Measurements from ENCODE around the gene CHST12. TPM values are rescaled to one million over a fixed set of nuclear protein-coding genes. Genes with fewer than 3 reads are reported as not detected.
A peak's percentile ranks its signal among the peaks of the same experiment; 100 is the strongest.

Gene CHST12
- total and polyA plus RNA-seq, 12 donors, result 2.5 to 31.2 (median 19.4) TPM

DNA sequence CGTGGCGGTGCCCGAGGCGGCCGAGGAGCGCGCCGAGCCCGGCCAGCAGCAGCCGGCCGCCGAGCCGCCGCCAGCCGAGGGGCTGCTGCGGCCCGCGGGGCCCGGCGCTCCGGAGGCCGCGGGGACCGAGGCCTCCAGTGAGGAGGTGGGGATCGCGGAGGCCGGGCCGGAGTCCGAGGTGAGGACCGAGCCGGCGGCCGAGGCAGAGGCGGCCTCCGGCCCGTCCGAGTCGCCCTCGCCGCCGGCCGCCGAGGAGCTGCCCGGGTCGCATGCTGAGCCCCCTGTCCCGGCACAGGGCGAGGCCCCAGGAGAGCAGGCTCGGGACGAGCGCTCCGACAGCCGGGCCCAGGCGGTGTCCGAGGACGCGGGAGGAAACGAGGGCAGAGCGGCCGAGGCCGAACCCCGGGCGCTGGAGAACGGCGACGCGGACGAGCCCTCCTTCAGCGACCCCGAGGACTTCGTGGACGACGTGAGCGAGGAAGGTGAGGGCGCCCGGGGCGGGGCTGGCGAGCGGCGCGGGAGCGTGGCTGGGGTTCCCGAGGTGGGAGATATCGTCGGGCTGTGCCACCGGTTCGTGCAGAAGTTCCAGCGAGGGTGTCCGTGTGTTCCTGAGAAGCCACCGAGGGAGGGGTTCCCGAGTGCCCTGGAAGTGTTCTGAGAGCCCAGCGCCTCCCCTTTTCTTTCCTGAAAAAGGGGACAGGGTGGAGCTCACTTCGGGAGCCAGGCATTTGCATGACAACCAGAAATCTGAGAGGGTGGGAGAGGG, 48.3 kb upstream of the CHST12 start:
- Histone ChIP-seq H3K4me3 (peak overlapping the region; percentile 61 to 94 (median 80)), H3K9me3 (replicated peaks in 1 of 3) (no peaks in the 10 kb centered on the region), H3K27me3 (no peaks in the 10 kb centered on the region), H3K27ac (peak overlapping the region in 4 of 5 donors; percentile 66 to 100 (median 96)), H3K4me1 (replicated peaks in 1 of 2) (peaks cover 25 to 47% of the 10 kb centered on the region in 2 donors), H3K36me3 (replicated peaks in 1 of 2) (no peaks in the 10 kb centered on the region)
- peak in 3 of 7 donors; percentile 18 to 29 (median 29) for DNase-seq
- TF ChIP-seq, protein P1, sequence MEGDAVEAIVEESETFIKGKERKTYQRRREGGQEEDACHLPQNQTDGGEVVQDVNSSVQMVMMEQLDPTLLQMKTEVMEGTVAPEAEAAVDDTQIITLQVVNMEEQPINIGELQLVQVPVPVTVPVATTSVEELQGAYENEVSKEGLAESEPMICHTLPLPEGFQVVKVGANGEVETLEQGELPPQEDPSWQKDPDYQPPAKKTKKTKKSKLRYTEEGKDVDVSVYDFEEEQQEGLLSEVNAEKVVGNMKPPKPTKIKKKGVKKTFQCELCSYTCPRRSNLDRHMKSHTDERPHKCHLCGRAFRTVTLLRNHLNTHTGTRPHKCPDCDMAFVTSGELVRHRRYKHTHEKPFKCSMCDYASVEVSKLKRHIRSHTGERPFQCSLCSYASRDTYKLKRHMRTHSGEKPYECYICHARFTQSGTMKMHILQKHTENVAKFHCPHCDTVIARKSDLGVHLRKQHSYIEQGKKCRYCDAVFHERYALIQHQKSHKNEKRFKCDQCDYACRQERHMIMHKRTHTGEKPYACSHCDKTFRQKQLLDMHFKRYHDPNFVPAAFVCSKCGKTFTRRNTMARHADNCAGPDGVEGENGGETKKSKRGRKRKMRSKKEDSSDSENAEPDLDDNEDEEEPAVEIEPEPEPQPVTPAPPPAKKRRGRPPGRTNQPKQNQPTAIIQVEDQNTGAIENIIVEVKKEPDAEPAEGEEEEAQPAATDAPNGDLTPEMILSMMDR (IDR thresholded peaks at IDR 0.05), result no peak
- peak in 1 of 2 donors; percentile 10 for TF ChIP-seq POLR2A (IDR thresholded peaks at IDR 0.05)
- 0% methylated on average over 13 to 92 of the region's 92 CpGs; no CpG with 5 or more reads in 1 of the 4 donors for WGBS, 4 donors
- intact Hi-C loops (cut with DNase I), result loop anchor here (5.0 to 10.0 kb wide), 3 partner anchors 47 to 780 kb away; partner anchors contain the start of genes CHST12 (in 1 of the 2), MRM2 (in 1 of the 2), NUDT1 (in 1 of the 2) and PSMG3 (in 1 of the 2)

DNA sequence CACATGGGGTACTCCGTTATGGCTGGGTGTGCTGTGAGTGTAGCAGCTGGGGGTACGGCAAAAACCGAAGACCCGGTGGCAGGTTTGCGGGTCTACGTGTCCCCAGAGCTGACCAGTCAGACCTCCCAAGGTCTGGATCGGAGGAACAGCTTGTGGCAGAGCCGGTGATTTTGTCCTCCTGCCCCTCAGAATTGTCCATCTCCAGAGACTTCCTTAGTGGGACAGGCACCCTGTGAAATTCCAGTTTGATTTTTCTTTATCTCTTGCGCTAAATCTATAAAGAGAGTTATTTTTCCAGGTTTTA, 47.8 kb upstream of the CHST12 start:
- H3K36me3 ChIP-seq (replicated peaks in 1 of 2), result no peaks in the 10 kb centered on the region
- no peak for TF ChIP-seq POLR2A (IDR thresholded peaks at IDR 0.05)
- TF ChIP-seq, protein P1 (IDR thresholded peaks at IDR 0.05), result no peak
- H3K4me3 ChIP-seq, result peak overlapping the region in 3 of 4 donors; percentile 61 to 94 (median 83)
- no peaks in the 10 kb centered on the region for H3K27me3 ChIP-seq
- WGBS, 4 donors, result 3 to 5% (median 4%) methylated on average over 7 to 9 of the region's 9 CpGs
- peaks cover 25 to 51% of the 10 kb centered on the region in 2 donors for H3K4me1 ChIP-seq (replicated peaks in 1 of 2)
- no peak for DNase-seq
- peak overlapping the region in 2 of 5 donors; percentile 23 to 96 for H3K27ac ChIP-seq
- intact Hi-C loops (cut with DNase I), result loop anchor here (5.0 to 10.0 kb wide), 3 partner anchors 47 to 781 kb away; partner anchors contain the start of genes CHST12 (in 1 of the 2), MRM2 (in 1 of the 2), NUDT1 (in 1 of the 2) and PSMG3 (in 1 of the 2)
- no peaks in the 10 kb centered on the region for H3K9me3 ChIP-seq (replicated peaks in 1 of 3)

DNA sequence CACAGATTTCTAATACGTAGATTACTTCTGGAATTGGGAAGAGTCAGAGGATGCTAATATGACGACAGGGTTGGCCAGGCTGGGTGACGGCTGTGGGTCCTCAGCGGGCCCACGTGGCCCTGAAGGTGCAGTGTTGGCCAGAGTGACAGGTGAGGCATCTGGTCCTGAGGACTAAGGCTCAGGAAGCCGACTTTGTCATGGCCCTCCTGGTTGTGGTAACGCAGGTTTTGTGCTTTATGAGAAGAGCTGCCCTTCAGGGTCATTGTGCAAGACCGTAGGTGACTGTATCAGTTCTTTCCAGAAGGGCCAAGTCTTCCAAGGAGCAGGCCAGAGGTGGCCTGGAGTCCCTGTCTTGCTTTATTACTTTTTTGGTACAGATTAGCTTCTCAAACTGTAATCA, 46.2 kb upstream of the CHST12 start:
- Histone ChIP-seq H3K4me3 (no peak overlapping the region), H3K9me3 (replicated peaks in 1 of 3) (no peaks in the 10 kb centered on the region), H3K27me3 (no peaks in the 10 kb centered on the region), H3K36me3 (replicated peaks in 1 of 2) (peaks cover 0 to 14% of the 10 kb centered on the region in 2 donors), H3K4me1 (replicated peaks in 1 of 2) (peaks cover 25 to 56% of the 10 kb centered on the region in 2 donors), H3K27ac (no peak overlapping the region)
- intact Hi-C loops (cut with DNase I), result loop anchor here (5.0 to 10.0 kb wide), 3 partner anchors 45 to 782 kb away; partner anchors contain the start of genes CHST12 (in 1 of the 2), MRM2 (in 1 of the 2), NUDT1 (in 1 of the 2) and PSMG3 (in 1 of the 2)
- DNase-seq, result peak in 3 of 7 donors; percentile 24 to 33 (median 28)
- TF ChIP-seq, protein P1 (IDR thresholded peaks at IDR 0.05), result no peak
- TF ChIP-seq POLR2A (IDR thresholded peaks at IDR 0.05), result no peak
- 44 to 67% (median 60%) methylated on average over 8 of the region's 8 CpGs for WGBS, 4 donors

DNA sequence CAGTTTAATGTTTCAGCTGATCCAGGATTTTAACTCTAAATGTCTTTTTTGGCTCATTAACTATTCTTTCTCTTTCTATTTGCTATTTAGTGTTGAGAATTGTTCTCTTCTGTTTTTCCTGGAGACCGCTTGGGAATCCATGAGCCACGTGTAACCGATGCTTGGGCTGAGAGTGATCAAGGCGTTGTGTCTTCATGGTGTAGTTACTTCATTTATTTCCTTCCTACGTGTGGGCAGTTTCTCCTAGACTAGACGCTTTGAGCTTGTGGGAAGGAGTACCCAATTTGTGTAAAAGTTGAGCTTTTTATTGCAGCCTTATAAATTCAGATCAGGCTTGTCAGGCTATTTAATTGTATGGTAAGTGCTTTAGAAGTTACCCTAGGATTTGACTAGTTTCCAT, 45.8 kb upstream of the CHST12 start:
- no peak for DNase-seq
- H3K27me3 ChIP-seq, result no peaks in the 10 kb centered on the region
- WGBS, 4 donors, result 65 to 74% (median 70%) methylated on average over 6 of the region's 6 CpGs
- intact Hi-C loops (cut with DNase I), result loop anchor here (5.0 to 10.0 kb wide), 3 partner anchors 45 to 783 kb away; partner anchors contain the start of genes CHST12 (in 1 of the 2), MRM2 (in 1 of the 2), NUDT1 (in 1 of the 2) and PSMG3 (in 1 of the 2)
- H3K36me3 ChIP-seq (replicated peaks in 1 of 2), result peaks cover 0 to 18% of the 10 kb centered on the region in 2 donors
- H3K9me3 ChIP-seq (replicated peaks in 1 of 3), result no peaks in the 10 kb centered on the region
- peaks cover 25 to 56% of the 10 kb centered on the region in 2 donors for H3K4me1 ChIP-seq (replicated peaks in 1 of 2)
- no peak overlapping the region for H3K4me3 ChIP-seq
- H3K27ac ChIP-seq, result no peak overlapping the region
- TF ChIP-seq, protein P1 (IDR thresholded peaks at IDR 0.05), result no peak
- no peak for TF ChIP-seq POLR2A (IDR thresholded peaks at IDR 0.05)

All from adrenal gland (tissue), 12 donors.